ENCODE measurements around the gene AKR1B15.
"Not testable (repeated sequence)": the region's sequence is repeated elsewhere in the genome, so short reads cannot be mapped to it uniquely, and the experiment has no call there.

The AKR1B15 gene

DNA sequence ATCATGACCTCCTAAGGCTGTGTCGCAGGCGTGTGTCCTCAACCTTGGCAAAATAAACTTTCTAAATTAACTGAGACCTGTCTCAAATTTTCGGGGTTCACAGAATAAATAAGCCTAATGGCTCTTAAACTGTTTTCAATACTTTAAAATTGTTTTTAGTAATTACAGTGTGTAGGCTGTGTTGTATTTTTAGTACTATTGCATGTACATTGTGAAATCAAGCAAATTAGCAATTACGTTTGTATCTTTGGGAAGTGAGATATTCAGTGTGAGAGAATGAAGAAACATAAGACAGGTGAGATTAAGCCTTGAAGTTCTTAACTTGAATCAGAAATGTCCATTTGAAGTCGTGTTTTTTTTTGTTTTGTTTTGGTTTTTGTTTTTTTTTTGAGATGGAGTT, 26.3 kb upstream of the AKR1B15 start:
- Mint-ChIP-seq H3K4me1 (ENCODE audit: low read depth) (no peaks in the 10 kb centered on the region), H3K9me3 (no peaks in the 10 kb centered on the region), H3K4me3 (no peak overlapping the region), H3K27ac (no peak overlapping the region), H3K36me3 (ENCODE audit: low read depth) (no peaks in the 10 kb centered on the region), H3K27me3 (peaks cover 22% of the 10 kb centered on the region)
- no peak for DNase-seq

DNA sequence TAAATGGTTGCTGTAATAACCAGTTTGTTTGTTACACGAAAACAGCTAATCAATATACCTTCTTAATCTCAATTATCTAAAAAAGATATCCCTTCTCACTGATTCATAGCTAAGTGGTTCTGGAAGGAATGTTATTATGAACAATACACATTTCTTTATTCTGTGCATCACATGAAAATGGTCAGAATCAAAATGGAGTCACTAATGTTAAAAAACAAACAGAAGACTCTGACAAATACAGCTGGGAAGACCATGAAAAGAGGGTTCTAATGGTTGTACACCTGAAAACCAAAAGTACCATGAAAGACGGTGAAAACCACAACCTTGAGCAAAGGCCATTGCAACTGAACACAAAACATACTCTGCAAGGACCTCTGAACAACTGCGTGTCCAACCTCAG, 23.5 kb upstream of the AKR1B15 start:
- H3K27ac Mint-ChIP-seq; H3K36me3 Mint-ChIP-seq (ENCODE audit: low read depth); H3K4me3 Mint-ChIP-seq; H3K4me1 Mint-ChIP-seq (ENCODE audit: low read depth); H3K9me3 Mint-ChIP-seq; DNase-seq: not testable (repeated sequence)
- H3K27me3 Mint-ChIP-seq = peaks cover 23% of the 10 kb centered on the region

DNA sequence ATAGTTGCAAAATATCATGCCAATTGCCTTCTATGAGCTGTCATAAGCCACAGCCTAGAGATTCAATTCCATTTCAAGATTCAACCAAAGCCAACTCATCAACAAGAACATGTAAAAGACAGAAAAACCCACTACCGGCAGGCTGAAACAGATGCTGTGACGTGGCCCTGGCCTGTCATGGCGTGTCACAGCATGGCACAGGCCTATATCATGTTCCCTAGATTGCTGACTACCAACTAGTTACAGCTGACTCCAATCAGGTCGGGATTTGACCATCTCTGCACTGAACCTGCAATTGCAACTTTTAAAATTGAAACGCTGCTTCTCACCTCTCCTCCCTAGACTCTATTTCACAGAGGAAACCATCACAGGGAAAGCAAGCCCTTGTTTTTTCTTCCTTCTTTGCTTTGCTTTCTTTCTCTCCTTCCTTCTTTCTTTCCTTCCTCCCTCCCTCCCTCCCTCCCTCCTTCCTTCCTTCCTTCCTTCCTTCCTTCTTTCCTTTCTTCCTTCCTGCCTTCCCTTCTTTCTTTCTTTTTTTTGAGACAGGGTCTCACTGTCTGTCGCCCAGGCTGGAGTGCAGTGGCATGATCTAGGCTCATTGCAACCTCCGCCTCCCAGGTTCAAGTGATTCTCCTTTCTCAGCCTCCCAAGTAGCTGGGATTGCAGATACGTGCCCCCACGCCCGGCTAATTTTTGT, 22.2 kb upstream of the AKR1B15 start:
- not testable (repeated sequence) for H3K36me3 Mint-ChIP-seq (ENCODE audit: low read depth); H3K9me3 Mint-ChIP-seq; H3K27ac Mint-ChIP-seq; H3K4me3 Mint-ChIP-seq; DNase-seq; H3K4me1 Mint-ChIP-seq (ENCODE audit: low read depth)
- H3K27me3 Mint-ChIP-seq = peaks cover 23% of the 10 kb centered on the region

DNA sequence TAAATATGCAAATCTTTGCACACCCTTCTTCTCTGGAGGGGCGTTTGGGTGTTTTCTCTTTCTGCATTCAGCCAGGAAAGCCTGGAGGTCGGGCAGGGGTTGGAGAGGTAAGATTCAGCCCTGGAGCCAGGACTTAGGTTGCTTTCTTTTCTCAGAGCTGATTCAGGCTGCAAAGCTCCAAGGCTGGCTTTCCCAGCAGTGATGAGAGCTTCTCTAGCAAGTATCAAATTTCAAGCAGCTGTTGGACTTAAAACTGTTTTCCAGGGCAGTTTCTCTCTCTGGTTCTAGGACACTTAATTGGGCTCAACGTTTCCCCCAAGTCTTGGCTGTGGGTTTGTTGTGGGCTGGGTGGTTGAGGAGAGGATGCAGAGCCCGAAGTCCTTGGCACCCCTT, 20.9 kb upstream of the AKR1B15 start:
- no peak for DNase-seq
- Mint-ChIP-seq H3K27ac (no peak overlapping the region), H3K27me3 (peaks cover 13% of the 10 kb centered on the region), H3K9me3 (no peaks in the 10 kb centered on the region), H3K4me3 (no peak overlapping the region), H3K4me1 (ENCODE audit: low read depth) (no peaks in the 10 kb centered on the region), H3K36me3 (ENCODE audit: low read depth) (no peaks in the 10 kb centered on the region)

DNA sequence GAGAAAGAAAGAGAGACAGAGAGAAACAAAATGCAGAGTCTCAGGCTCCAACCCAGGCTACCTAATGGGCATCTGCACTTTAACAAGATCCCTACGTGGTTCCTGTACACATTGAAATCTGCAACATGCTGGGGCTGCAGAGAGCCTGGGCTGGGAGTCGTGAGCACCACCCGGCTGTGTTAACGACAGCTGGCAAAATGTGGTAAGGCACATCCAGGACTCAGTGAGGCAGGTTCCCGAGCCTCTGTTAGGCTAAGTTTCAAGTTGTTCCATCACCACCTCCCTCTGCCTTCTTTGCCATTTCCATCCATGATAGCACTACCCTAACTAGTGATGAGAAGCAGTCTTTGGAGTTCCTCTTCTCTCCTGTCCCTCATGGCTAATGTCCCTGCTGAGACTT, 20.2 kb upstream of the AKR1B15 start:
- no peak overlapping the region for H3K4me3 Mint-ChIP-seq
- peaks cover 13% of the 10 kb centered on the region for H3K27me3 Mint-ChIP-seq
- no peak for DNase-seq
- H3K4me1 Mint-ChIP-seq (ENCODE audit: low read depth) = no peaks in the 10 kb centered on the region
- no peak overlapping the region for H3K27ac Mint-ChIP-seq
- H3K9me3 Mint-ChIP-seq = no peaks in the 10 kb centered on the region
- no peaks in the 10 kb centered on the region for H3K36me3 Mint-ChIP-seq (ENCODE audit: low read depth)

DNA sequence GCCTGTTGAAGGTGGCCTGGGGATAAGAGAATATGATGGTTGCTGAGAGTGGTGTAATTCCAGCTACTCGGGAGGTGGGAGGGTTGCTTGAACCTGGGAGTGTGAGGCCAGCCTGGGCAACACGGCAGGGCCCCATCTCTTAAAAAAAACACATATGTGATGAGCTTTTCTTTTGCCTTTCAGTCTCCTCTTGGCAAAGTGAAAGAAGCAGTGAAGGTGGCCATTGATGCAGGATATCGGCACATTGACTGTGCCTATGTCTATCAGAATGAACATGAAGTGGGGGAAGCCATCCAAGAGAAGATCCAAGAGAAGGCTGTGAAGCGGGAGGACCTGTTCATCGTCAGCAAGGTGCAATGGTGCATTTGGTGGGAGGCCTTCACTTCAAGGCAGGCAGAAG, 18.4 kb upstream of the AKR1B15 start:
- DNase-seq = no peak
- H3K4me3 Mint-ChIP-seq = no peak overlapping the region
- no peaks in the 10 kb centered on the region for H3K9me3 Mint-ChIP-seq
- no peak overlapping the region for H3K27ac Mint-ChIP-seq
- no peaks in the 10 kb centered on the region for H3K36me3 Mint-ChIP-seq (ENCODE audit: low read depth)
- H3K4me1 Mint-ChIP-seq (ENCODE audit: low read depth) = no peaks in the 10 kb centered on the region
- peaks cover 10% of the 10 kb centered on the region for H3K27me3 Mint-ChIP-seq

DNA sequence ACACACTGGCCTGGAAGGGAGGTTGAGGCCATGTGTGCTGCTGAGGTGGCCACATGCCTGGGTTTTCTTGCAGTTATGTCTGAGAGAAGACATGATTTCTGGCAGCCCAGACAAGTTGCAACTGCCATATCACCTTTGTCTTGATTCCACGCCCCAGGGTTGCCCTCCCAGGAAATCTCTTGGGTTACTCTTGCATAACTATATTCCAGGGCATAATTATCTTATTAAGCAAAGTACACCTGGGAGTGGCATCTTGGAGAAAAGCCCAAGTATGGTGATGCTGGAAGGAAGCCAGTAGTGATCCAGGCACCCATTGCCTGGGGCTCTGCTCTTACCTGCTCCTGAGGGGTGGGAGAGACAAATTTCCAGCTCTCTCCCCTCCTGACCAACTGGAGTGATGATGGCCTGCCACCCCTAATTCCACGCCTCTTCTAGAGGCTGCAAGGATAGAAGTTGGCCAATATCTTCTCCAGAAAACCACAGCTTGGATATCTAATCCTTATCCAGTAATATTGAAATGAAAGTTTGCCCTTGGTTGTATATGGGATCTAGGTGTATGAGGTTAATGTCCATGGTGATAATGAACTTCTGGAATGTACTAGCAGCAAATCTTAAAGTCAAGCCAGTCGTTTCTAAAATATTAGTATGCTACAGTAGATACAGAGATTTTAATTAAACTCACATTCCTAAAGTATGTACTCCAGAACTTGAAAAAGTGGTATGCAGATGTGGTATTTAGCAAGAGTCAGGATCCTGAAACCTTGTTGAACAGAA, 16.5 kb upstream of the AKR1B15 start:
- DNase-seq = no peak
- H3K4me1 Mint-ChIP-seq (ENCODE audit: low read depth) = no peaks in the 10 kb centered on the region
- H3K27ac Mint-ChIP-seq = no peak overlapping the region
- no peak overlapping the region for H3K4me3 Mint-ChIP-seq
- no peaks in the 10 kb centered on the region for H3K9me3 Mint-ChIP-seq
- peaks cover 10% of the 10 kb centered on the region for H3K27me3 Mint-ChIP-seq
- H3K36me3 Mint-ChIP-seq (ENCODE audit: low read depth) = no peaks in the 10 kb centered on the region

DNA sequence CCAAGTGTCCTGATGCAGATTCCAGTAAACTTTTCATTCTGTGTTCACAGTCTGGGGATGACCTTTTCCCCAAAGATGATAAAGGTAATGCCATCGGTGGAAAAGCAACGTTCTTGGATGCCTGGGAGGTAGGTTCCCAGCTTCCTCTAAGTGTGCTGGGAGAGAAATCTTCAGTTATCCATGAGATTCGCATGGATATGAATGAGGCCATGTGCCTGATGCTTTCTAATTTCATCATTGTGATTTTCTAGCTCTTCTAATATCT, 16.0 kb upstream of the AKR1B15 start:
- Mint-ChIP-seq H3K27me3 (peaks cover 10% of the 10 kb centered on the region), H3K4me1 (ENCODE audit: low read depth) (no peaks in the 10 kb centered on the region), H3K36me3 (ENCODE audit: low read depth) (no peaks in the 10 kb centered on the region), H3K9me3 (no peaks in the 10 kb centered on the region), H3K27ac (no peak overlapping the region), H3K4me3 (no peak overlapping the region)
- no peak for DNase-seq

DNA sequence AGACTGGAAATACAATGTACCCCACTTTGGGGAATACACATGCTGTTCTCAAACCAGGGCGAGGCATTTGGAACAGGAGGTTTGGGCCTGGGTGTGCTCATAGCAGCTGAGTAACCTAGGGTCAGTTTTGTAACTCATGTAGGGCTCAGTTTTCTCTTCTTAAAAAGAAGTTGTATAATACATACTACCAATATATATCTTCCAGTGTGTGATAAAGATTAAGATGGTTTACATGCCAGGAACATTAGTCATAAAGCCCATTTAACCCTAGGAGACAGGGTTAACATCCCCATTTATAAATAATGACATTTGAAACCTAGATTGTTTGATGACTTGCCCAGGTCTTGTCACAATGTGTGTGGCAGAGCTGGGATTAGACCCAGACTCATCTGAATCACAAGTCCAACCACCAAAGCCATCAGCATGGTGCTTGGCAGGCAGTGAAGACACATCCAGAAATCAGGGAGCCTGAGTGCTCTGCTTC, 15.6 kb upstream of the AKR1B15 start:
- Mint-ChIP-seq H3K4me1 (ENCODE audit: low read depth) (no peaks in the 10 kb centered on the region), H3K27ac (no peak overlapping the region), H3K36me3 (ENCODE audit: low read depth) (no peaks in the 10 kb centered on the region), H3K27me3 (peaks cover 10% of the 10 kb centered on the region), H3K9me3 (no peaks in the 10 kb centered on the region), H3K4me3 (no peak overlapping the region)
- DNase-seq = no peak

DNA sequence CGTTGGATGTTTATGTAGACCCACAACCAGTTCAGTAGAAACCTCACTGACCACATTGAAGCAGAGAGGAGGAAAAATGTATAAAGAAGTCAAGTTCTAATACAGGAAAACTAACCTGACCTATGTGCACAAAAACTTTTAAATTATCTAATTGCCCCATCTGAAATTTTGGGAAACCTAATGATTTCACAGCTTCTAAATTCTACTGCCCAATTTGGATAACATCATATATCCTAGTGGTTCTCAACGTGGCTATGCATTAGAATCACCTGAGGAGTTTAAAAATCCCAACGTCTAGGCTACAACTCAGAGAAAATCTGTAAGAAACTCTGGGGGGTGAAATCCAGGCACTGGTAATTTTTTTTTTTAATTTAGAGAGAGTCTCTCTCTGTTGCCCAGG, 14.3 kb upstream of the AKR1B15 start:
- Mint-ChIP-seq H3K9me3 (no peaks in the 10 kb centered on the region), H3K4me3 (no peak overlapping the region), H3K27me3 (peaks cover 1% of the 10 kb centered on the region), H3K27ac (no peak overlapping the region), H3K4me1 (ENCODE audit: low read depth) (no peaks in the 10 kb centered on the region), H3K36me3 (ENCODE audit: low read depth) (no peaks in the 10 kb centered on the region)
- no peak for DNase-seq

DNA sequence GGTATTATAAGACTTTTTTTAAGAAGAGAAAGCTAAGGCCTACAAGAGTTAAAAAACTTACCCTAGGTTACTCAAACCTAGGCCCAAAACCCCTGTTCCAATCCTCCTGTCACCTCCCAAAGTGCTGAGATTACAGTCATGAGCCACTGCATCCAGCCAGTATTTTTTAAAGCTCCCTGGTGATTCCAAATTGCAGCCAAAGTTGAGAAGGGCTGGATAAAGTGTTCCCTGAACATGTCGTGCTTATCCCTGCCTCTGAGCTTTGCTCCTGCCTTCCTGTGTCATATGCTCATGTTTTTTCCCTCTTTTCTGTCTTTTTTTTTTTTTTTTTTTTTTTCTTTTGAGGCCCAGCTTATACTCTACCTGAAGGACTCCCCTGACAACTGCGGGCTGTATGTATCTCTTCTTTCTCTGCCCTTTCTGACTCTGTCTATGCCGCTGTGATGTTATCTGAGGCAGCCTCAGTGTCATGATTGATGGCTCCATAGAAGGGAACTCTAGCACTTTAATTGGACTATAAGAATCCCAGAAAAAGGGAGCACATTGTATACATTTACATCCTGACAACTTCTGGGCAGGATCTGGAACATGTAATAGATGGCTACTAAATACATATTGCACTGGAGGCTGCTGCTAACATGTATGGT, 13.5 kb upstream of the AKR1B15 start:
- DNase-seq = no peak
- Mint-ChIP-seq H3K4me1 (ENCODE audit: low read depth) (no peaks in the 10 kb centered on the region), H3K36me3 (ENCODE audit: low read depth) (no peaks in the 10 kb centered on the region), H3K27ac (no peak overlapping the region), H3K9me3 (no peaks in the 10 kb centered on the region), H3K4me3 (no peak overlapping the region), H3K27me3 (no peaks in the 10 kb centered on the region)

DNA sequence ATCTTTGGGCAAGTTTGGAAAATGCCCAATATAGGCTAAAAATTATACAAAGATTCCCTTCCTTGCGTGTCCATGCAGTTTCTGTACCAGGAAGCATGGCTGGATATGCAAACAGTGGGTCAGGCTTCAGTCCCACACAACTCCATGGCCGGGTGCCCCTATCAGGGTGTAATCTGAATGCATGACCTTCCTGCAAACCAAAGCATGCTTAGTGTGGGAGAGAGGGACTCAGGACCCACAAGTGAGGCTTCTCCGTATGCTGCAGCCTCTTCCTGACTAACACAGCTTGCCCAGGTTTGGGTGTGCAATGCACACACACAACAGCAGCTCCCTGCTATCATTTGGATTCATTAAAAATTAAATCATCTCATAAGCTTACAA, 13.0 kb upstream of the AKR1B15 start:
- Mint-ChIP-seq H3K9me3 (no peaks in the 10 kb centered on the region), H3K27me3 (peaks cover 4% of the 10 kb centered on the region), H3K4me3 (no peak overlapping the region), H3K27ac (no peak overlapping the region), H3K4me1 (ENCODE audit: low read depth) (no peaks in the 10 kb centered on the region), H3K36me3 (ENCODE audit: low read depth) (no peaks in the 10 kb centered on the region)
- no peak for DNase-seq

DNA sequence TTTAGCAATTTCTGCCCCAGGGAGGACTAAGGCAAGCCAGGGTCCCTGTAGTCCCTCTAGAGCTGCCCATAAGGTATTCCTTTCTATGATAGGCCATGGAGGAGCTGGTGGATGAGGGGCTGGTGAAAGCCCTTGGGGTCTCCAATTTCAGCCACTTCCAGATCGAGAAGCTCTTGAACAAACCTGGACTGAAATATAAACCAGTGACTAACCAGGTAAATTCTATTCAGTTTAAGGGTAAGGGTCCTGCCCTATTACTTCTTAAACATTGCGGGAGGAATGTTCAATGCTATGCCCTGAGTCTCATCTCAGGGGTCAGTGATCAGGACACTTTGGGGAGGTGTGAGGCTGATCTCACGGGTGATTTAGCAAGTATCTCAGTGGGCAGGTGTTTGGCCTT, 12.4 kb upstream of the AKR1B15 start:
- not testable (repeated sequence) for DNase-seq; H3K36me3 Mint-ChIP-seq (ENCODE audit: low read depth); H3K4me1 Mint-ChIP-seq (ENCODE audit: low read depth); H3K27ac Mint-ChIP-seq; H3K4me3 Mint-ChIP-seq; H3K9me3 Mint-ChIP-seq
- peaks cover 10% of the 10 kb centered on the region for H3K27me3 Mint-ChIP-seq

DNA sequence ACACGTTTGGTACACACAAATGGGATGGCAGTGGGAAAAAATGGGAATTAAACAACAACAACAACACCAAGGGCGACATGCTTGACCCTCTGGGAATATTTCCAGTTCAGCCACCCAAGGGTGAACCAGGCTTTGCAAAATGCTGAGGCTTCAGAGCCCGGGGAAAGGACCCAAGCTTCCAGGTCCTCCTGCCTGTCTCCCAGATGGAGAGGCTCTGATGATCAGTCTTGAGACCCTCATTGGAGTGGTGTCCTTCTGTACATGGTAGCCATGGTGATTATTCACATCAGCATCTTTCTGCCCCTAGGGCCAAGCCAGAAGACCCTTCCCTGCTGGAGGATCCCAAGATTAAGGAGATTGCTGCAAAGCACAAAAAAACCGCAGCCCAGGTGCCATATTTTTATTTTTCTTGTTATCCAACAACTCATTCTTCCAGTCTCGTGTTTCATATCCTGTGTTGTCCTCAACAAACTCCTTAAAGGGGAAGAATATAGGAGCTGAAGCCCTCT, 11.6 kb upstream of the AKR1B15 start:
- H3K9me3 Mint-ChIP-seq; H3K4me3 Mint-ChIP-seq; H3K36me3 Mint-ChIP-seq (ENCODE audit: low read depth); DNase-seq; H3K27ac Mint-ChIP-seq; H3K4me1 Mint-ChIP-seq (ENCODE audit: low read depth): not testable (repeated sequence)
- peaks cover 12% of the 10 kb centered on the region for H3K27me3 Mint-ChIP-seq

DNA sequence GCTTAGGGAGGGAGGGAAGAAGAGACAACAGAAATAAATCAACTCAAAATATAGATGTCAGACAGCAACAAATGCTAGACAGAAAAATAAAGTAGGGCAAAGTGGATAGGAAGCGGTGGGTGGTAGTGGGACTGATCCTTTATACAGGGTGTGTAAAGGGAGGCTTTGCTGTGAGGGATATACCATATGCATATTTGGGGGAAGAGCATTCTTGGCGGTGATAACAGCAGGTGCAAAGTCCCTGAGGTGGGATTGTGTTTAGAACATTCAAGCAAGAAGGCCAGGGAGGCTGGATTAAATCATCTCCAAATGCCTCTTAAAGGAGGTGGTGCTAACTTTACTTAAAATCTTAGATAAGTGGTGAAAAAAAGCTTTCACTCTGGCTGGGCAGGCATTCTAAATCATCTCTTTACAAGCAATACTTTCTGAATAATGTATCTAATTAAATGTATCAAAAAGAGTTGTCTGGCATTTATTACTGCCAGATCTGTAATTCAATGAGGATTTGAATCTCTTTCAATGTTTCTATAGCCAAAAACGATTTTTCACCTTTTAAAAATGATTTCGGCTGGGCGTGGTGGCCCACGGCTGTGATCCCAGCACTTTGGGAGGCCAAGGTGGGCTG, 9.4 kb upstream of the AKR1B15 start:
- no peak for DNase-seq
- no peaks in the 10 kb centered on the region for H3K4me1 Mint-ChIP-seq (ENCODE audit: low read depth)
- H3K9me3 Mint-ChIP-seq = no peaks in the 10 kb centered on the region
- H3K27me3 Mint-ChIP-seq = peaks cover 12% of the 10 kb centered on the region
- no peak overlapping the region for H3K27ac Mint-ChIP-seq
- no peaks in the 10 kb centered on the region for H3K36me3 Mint-ChIP-seq (ENCODE audit: low read depth)
- H3K4me3 Mint-ChIP-seq = no peak overlapping the region
